A549 (cell line): ENCODE results near the gene BTBD10. TPM values are rescaled to one million over a fixed set of nuclear protein-coding genes. Genes with fewer than 3 reads are reported as not detected.

Experiments used
- ATAC-seq, 2 experiments: fragments of 200-7000 bp in 1 of 2; fragments of >200 bp in 1 of 2; cut with Nextera tagmentation in 1 of 2; cut with Tn5 transposase in 1 of 2; 3 replicates each; pipeline versions ENCODE4 v1.8.0 to v1.9.1; 2018 to 2020; ENCODE audit warnings: mild to moderate bottlenecking in 1 of 2, moderate library complexity in 1 of 2
- CTCF ChIA-PET: fragments of 300-600 bp; sonication (Branson Sonifier 250); formaldehyde crosslinking; extraction: SDS; loops from one replicate; lab custom pipeline; 2021; ENCODE audit warnings: antibody characterized with exemption, inconsistent platforms; lab: Yijun Ruan, JAX
- POLR2A ChIA-PET: fragments of 350-600 bp; formaldehyde crosslinking; extraction: SDS; loops from one replicate; lab custom pipeline; 2021; ENCODE audit warnings: antibody characterized with exemption, inconsistent platforms; lab: Yijun Ruan, JAX
- DNase-seq, 2 experiments: peaks; one replicate each; pipeline versions ENCODE4 v3.0.0 to v3.0.0-alpha.2; 2011 to 2016; ENCODE audit warnings: low read depth in 1 of 2, low spot score in 1 of 2
- FAIRE-seq: peaks from 2 replicates; lab custom pipeline; 2011; peaks lifted over from hg19 to GRCh38; lab: Jason Lieb, UNC
- H3K27ac ChIP-seq, 2 experiments: fragments of >200 bp; sonication (Bioruptor Twin); formaldehyde crosslinking; 3 replicates each; pipeline ENCODE4 v1.5.1; 2016 to 2017
- H3K4me1 ChIP-seq: fragments of >200 bp; sonication (Bioruptor Twin); formaldehyde crosslinking; 3 replicates; pipeline ENCODE4 v1.6.1; 2016
- H3K4me2 ChIP-seq: fragments of >200 bp; sonication (Bioruptor Twin); formaldehyde crosslinking; 3 replicates; pipeline ENCODE4 v1.6.1; 2016
- H3K4me3 ChIP-seq: fragments of >200 bp; sonication (Bioruptor Twin); formaldehyde crosslinking; 3 replicates; pipeline ENCODE4 v1.5.1; 2016
- H3K9me3 ChIP-seq: fragments of >200 bp; sonication (Bioruptor Twin); formaldehyde crosslinking; 3 replicates; pipeline ENCODE4 v1.6.1; 2016
- CTCF ChIP-seq: fragments of >200 bp; sonication (Bioruptor Twin); formaldehyde crosslinking; IDR thresholded peaks from 3 replicates; pipeline ENCODE4 v1.5.1; 2016
- E2F6 ChIP-seq: IDR thresholded peaks from 2 replicates; pipeline ENCODE4 v1.6.1; 2012; ENCODE audit warnings: low read depth, borderline replicate concordance
- ELK1 ChIP-seq: fragments of 150-350 bp; IDR thresholded peaks from 2 replicates; pipeline ENCODE4 v1.6.1; 2014; ENCODE audit warnings: low read depth, mild to moderate bottlenecking, low read length
- EP300 ChIP-seq, 2 experiments: fragments of >200 bp; sonication (Bioruptor Twin); formaldehyde crosslinking; IDR thresholded peaks; 2 replicates in 1 of 2; 3 replicates in 1 of 2; pipeline ENCODE4 v1.6.1; 2016 to 2017
- ESRRA ChIP-seq: fragments of 150-350 bp; IDR thresholded peaks from 2 replicates; pipeline ENCODE4 v1.6.1; 2014; ENCODE audit warnings: mild to moderate bottlenecking, low read length, borderline replicate concordance
- FOSL2 ChIP-seq, 2 experiments: fragments of 450-650 bp in 1 of 2; fragments of >200 bp in 1 of 2; sonication (Bioruptor Twin) in 1 of 2; formaldehyde crosslinking; IDR thresholded peaks; 2 replicates each; pipeline versions ENCODE4 v1.5.0 to v1.6.1; 2016 to 2020; ENCODE audit warnings: mild to moderate bottlenecking in 1 of 2, moderate library complexity in 1 of 2
- GATA3 ChIP-seq: IDR thresholded peaks from 2 replicates; pipeline ENCODE4 v1.6.1; 2012; ENCODE audit warnings: borderline replicate concordance
- HEYL ChIP-seq: fragments of 250-450 bp; sonication (Bioruptor Pico); IDR thresholded peaks from 2 replicates; pipeline ENCODE4 v1.8.0; 2021; ENCODE audit warnings: mild to moderate bottlenecking, moderate library complexity
- MAFK ChIP-seq: fragments of 450-650 bp; IDR thresholded peaks from 2 replicates; pipeline ENCODE4 v1.6.1; 2014; ENCODE audit not compliant: partially characterized antibody
- MAZ ChIP-seq: fragments of 150-350 bp; IDR thresholded peaks from 2 replicates; pipeline ENCODE4 v1.6.1; 2014; ENCODE audit warnings: antibody characterized with exemption, low read depth, low read length, borderline replicate concordance
- NFE2L2 ChIP-seq: fragments of 150-350 bp; conservative IDR thresholded peaks from 2 replicates; pipeline ENCODE4 v1.6.1; 2014; ENCODE audit warnings: low read length
- NPAS2 ChIP-seq: fragments of 250-450 bp; sonication (Bioruptor Pico); IDR thresholded peaks from 2 replicates; pipeline ENCODE4 v1.8.0; 2022; ENCODE audit warnings: mild to moderate bottlenecking, moderate library complexity, borderline replicate concordance
- PHF8 ChIP-seq: fragments of 200-600 bp; sonication (generic); IDR thresholded peaks from 2 replicates; pipeline ENCODE4 v1.6.1; 2016; ENCODE audit warnings: low read depth, mild to moderate bottlenecking, antibody characterized with exemption, moderate library complexity, borderline replicate concordance
- POLR2A ChIP-seq: IDR thresholded peaks from 2 replicates; pipeline ENCODE4 v1.6.1; 2012; ENCODE audit warnings: mild to moderate bottlenecking, low read length
- RARB ChIP-seq: fragments of 250-450 bp; sonication (Bioruptor Pico); IDR thresholded peaks from 2 replicates; pipeline ENCODE4 v1.8.0; 2021; ENCODE audit warnings: mild to moderate bottlenecking, moderate library complexity
- SMC3 ChIP-seq: fragments of >200 bp; sonication (Bioruptor Twin); formaldehyde crosslinking; IDR thresholded peaks from 3 replicates; pipeline ENCODE4 v1.6.1; 2018; ENCODE audit warnings: inconsistent platforms
- ZC3H11A ChIP-seq: fragments of 450-650 bp; IDR thresholded peaks from 2 replicates; pipeline ENCODE4 v1.6.1; 2014; ENCODE audit warnings: antibody characterized with exemption, mild to moderate bottlenecking
- ZNF302 ChIP-seq: fragments of 250-450 bp; sonication (Bioruptor Pico); IDR thresholded peaks from 2 replicates; pipeline ENCODE4 v1.9.0; 2021; ENCODE audit warnings: inconsistent platforms, mild to moderate bottlenecking, moderate library complexity
- ZSCAN20 ChIP-seq: fragments of 250-450 bp; sonication (Bioruptor Pico); IDR thresholded peaks from 2 replicates; pipeline ENCODE4 v1.8.0; 2022; ENCODE audit warnings: mild to moderate bottlenecking, moderate library complexity
- WGBS: methylation state at CpG from one replicate; pipeline ENCODE4 v1.1.6; 2017; ENCODE audit errors: missing lambda C conversion rate; 5-methylcytosine and 5-hydroxymethylcytosine counted together
- polyA plus RNA-seq, 4 experiments: library from polyadenylated mRNA; depleted of rRNA in 3 of 4; stranded (reverse); fragments of >200 nt; fragmentation: RNase III in 1 of 4; extraction: RNeasy Plus Mini Kit Qiagen cat#74134 plus additional on column Dnase treatment in 1 of 4; gene quantifications; 2 replicates in 3 of 4; 3 replicates in 1 of 4; pipeline ENCODE4 v1.2.3, GENCODE V29; 2011 to 2017

Gene BTBD10
- polyA plus RNA-seq, 2 of the 4 experiments (the other 2 are of a cell fraction) = 33.7 to 54.2 TPM

GRCh38 chr11:13486926-13487660 lies 24.1 kb upstream of the BTBD10 start (continued):
- TF ChIP-seq ZC3H11A (no peak), HEYL (no peak), E2F6 (no peak), MAZ (no peak), ZSCAN20 (CRISPR knock-in tag) (no peak), PHF8 (peak; percentile 34; the same call in 1 of the 2 replicates), CTCF (peak; percentile 55), ZNF302 (CRISPR knock-in tag) (no peak)

- ChIA-PET POLR2A (no interaction called here), CTCF (interaction anchor here (1.1 to 1.2 kb wide), 2 partner anchors 9 to 270 kb away, joined by 3 read pairs; no protein-coding TSS in a partner anchor)
- no peak for TF ChIP-seq CTCF
- TF ChIP-seq PHF8 = no peak
- TF ChIP-seq GATA3 = no peak
- no peak for TF ChIP-seq RARB
- no peak for TF ChIP-seq ELK1
- no peak for TF ChIP-seq NFE2L2
- TF ChIP-seq EP300 (IDR thresholded peaks at IDR 0.05) = no peak
- TF ChIP-seq SMC3 = no peak
- no peak for TF ChIP-seq NPAS2 (CRISPR knock-in tag)
- TF ChIP-seq FOSL2 (IDR thresholded peaks at IDR 0.05) = no peak
- TF ChIP-seq FOSL2 (CRISPR knock-in tag; IDR thresholded peaks at IDR 0.05) = no peak
- no peak for TF ChIP-seq POLR2A
- no peak overlapping the region for H3K27ac ChIP-seq
- no peaks in the 10 kb centered on the region for H3K9me3 ChIP-seq
- H3K4me2 ChIP-seq = peak overlapping the region; percentile 51; the same call in 2 of the 3 replicates
- 22% methylated on average over 8 of the region's 9 CpGs for WGBS
- H3K4me3 ChIP-seq = peak overlapping the region; percentile 19; the same call in 1 of the 3 replicates
- ATAC-seq = peak in 1 of 2 experiments; percentile 75; a peak in 3 of 6 replicates
- H3K4me1 ChIP-seq = 0 out of 3 replicates have a peak, but pooled peaks cover 6% of the 10 kb centered on the region
- peak in 1 of 2 experiments; percentile 45 for DNase-seq
- FAIRE-seq = no peak
Measured at GRCh38 chr11:13480198-13480597, 17.2 kb upstream of the BTBD10 start.

GRCh38 chr11:13479688-13480087 lies 16.7 kb upstream of the BTBD10 start:
- POLR2A ChIA-PET = no interaction called here
- no peak for DNase-seq
- 85% methylated on average over 3 of the region's 3 CpGs for WGBS
- Histone ChIP-seq H3K4me1 (0 out of 3 replicates have a peak, but pooled peaks cover 6% of the 10 kb centered on the region), H3K27ac (no peak overlapping the region), H3K4me3 (peak overlapping the region; percentile 19; the same call in 1 of the 3 replicates), H3K9me3 (no peaks in the 10 kb centered on the region)
- no peak for FAIRE-seq
- CTCF ChIA-PET = interaction anchor here (1.1 to 1.2 kb wide), 2 partner anchors 8 to 269 kb away, joined by 3 read pairs; no protein-coding TSS in a partner anchor
- no peak for TF ChIP-seq ESRRA
- TF ChIP-seq MAFK = peak; percentile 75
- TF ChIP-seq, all 56 proteins: peak for 1
- peak overlapping the region; percentile 51; the same call in 2 of the 3 replicates for H3K4me2 ChIP-seq
- ATAC-seq = no peak
